IPS-15b (cell line): Measurements from ENCODE around the gene PCSK5.
"Not testable (repeated sequence)": the region's sequence is repeated elsewhere in the genome, so short reads cannot be mapped to it uniquely, and the experiment has no call there.

ENCODE experiments used
- H3K27me3 ChIP-seq: one replicate; pipeline ENCODE4 v1.6.1; 2013; ENCODE audit warnings: low read length; ENCODE audit not compliant: control insufficient read depth, insufficient read depth
- H3K36me3 ChIP-seq: one replicate; pipeline ENCODE4 v1.6.1; 2013; ENCODE audit warnings: low read length; ENCODE audit not compliant: control insufficient read depth, insufficient read depth
- H3K4me1 ChIP-seq: one replicate; pipeline ENCODE4 v1.6.1; 2013; ENCODE audit warnings: mild to moderate bottlenecking, low read length; ENCODE audit not compliant: control insufficient read depth, insufficient read depth
- H3K4me3 ChIP-seq: one replicate; pipeline ENCODE4 v1.5.1; 2013; ENCODE audit warnings: low read depth, low read length
- H3K9ac ChIP-seq: one replicate; pipeline ENCODE4 v1.6.1; 2013; ENCODE audit warnings: low read depth, mild to moderate bottlenecking, low read length
- H3K9me3 ChIP-seq: one replicate; pipeline ENCODE4 v1.6.1; 2013; ENCODE audit warnings: mild to moderate bottlenecking, low read length; ENCODE audit not compliant: control insufficient read depth, insufficient read depth

The PCSK5 gene

DNA sequence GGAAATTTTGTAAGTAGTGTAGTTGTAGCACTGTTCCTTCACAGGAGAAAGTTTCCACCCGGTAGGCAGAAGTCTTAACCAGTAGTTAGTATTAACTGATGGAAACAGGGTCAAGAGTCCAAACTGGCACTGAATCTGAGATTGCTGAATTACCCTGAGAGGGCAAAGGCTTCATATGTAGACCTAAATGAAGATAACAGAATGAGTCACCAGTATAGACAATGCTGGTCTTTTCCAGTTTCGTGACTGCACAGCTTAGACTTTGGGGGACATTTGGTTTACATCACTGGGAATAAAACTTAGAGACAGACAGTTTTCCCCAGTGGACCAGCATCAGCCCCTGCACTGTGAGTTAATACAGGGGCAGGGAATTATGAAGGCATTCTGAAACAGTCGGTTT is 60.5 kb downstream of the PCSK5 start:
- no peaks in the 10 kb centered on the region for H3K36me3 ChIP-seq
- no peaks in the 10 kb centered on the region for H3K9me3 ChIP-seq
- H3K4me1 ChIP-seq, result no peaks in the 10 kb centered on the region
- H3K4me3 ChIP-seq, result no peak overlapping the region
- no peaks in the 10 kb centered on the region for H3K27me3 ChIP-seq
- H3K9ac ChIP-seq, result no peak overlapping the region

DNA sequence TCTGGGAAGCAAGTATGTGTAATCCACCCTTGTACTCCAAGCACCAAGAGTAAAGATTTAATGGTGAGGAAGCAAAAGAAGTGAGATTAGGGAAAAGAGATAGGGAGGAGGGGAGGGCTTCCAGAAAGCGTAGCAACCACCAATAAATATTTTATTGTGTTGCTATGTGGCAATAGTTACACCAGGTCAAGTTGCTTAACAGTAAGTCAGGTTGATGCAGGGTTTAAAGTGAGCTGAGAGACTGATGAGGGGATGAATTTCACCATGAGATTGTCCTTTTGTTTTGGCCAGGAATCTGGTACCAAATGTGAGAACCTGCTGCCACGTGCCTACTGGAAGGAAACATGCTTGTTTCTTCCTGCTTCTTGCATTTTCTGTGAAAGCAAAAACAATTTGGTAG is 62.7 kb downstream of the PCSK5 start:
- Histone ChIP-seq H3K9ac (no peak overlapping the region), H3K4me3 (no peak overlapping the region)

DNA sequence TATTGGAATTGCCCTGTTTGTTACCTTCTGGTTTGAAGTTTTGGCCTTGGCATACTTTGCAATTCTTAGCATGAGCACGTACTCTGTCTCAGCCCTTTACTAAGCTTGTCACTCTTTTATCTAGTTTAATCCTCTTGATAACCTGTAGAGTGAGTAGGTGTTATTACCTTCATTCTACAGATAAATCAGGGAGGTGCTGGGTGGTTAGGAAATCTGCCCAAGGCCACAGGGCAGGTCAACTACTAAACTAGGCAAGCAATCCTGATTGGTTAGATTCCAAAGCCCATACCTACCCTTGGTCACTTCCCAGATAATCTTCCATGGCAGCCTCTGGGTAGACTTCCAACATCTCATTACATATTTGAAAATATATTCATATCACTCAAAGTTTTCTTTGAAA is 65.7 kb downstream of the PCSK5 start:
- Histone ChIP-seq H3K4me3 (no peak overlapping the region), H3K9ac (no peak overlapping the region), H3K27me3 (no peaks in the 10 kb centered on the region), H3K9me3 (no peaks in the 10 kb centered on the region), H3K36me3 (no peaks in the 10 kb centered on the region), H3K4me1 (no peaks in the 10 kb centered on the region)

More for the DNA sequence above, 62.7 kb downstream of the PCSK5 start:
- no peaks in the 10 kb centered on the region for H3K36me3 ChIP-seq
- no peaks in the 10 kb centered on the region for H3K9me3 ChIP-seq
- no peaks in the 10 kb centered on the region for H3K4me1 ChIP-seq
- H3K27me3 ChIP-seq, result no peaks in the 10 kb centered on the region

DNA sequence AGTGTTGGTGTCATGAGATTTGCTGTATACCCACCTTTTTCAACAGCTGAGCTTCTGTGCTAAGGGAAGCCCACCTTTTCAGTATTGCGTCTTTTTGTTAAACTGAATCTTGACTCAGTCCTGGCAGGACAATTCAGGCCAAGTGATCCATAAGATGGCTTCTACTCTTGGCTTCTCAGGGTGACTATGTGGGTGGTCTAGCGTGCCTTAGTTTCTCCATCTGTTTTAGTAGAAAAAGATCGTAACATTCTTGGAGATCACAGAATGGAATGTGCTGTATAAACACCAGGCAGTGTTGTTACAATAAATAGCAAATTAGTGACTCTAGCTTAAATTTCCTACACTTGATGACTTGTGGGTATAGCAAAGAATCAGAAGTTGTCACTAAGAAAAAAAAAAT is 66.6 kb downstream of the PCSK5 start:
- Histone ChIP-seq H3K9me3 (no peaks in the 10 kb centered on the region), H3K9ac (no peak overlapping the region), H3K36me3 (no peaks in the 10 kb centered on the region), H3K4me3 (no peak overlapping the region), H3K27me3 (no peaks in the 10 kb centered on the region), H3K4me1 (no peaks in the 10 kb centered on the region)

DNA sequence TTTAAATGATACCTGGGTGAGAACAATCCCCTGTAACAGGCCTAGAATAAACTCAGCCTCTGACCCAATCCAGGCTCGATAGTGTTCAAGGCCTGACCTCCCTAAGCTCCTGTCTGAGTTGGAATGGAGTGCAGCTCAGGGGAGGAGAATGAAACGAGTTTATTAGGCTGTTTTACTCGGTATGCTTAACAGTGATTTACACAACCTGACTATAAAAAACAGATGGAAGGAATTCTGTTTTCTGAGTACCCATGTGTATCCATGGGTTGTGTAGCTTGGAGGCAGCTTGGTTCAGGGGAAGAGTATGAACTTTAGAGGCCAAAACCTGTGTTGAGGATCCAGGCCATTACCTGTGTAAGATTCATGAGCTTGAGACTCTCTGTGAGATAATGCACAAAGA is 67.8 kb downstream of the PCSK5 start:
- Histone ChIP-seq H3K4me1 (no peaks in the 10 kb centered on the region), H3K9me3 (no peaks in the 10 kb centered on the region), H3K9ac (no peak overlapping the region), H3K36me3 (no peaks in the 10 kb centered on the region), H3K27me3 (no peaks in the 10 kb centered on the region), H3K4me3 (no peak overlapping the region)

DNA sequence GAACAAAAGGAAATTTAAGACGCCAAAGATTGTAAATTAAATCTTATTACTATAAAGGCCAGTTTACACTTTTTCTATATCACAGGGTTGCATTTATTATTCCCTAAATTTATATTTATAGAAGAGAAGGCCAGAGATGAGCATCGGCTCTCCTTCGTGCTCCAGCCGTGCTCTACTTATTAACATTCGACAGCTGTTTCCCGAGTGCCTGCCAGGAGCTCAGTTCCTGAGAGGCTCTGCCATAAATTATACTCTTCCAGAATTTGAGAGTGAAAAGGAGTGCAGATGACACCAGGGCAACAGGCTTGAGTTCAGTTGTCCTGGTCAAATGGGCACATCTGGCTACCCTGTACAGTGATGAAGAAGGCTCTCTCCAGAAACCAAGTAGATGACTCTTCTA is 70.1 kb downstream of the PCSK5 start:
- Histone ChIP-seq H3K9ac (no peak overlapping the region), H3K36me3 (no peaks in the 10 kb centered on the region), H3K9me3 (no peaks in the 10 kb centered on the region), H3K4me3 (no peak overlapping the region), H3K4me1 (no peaks in the 10 kb centered on the region), H3K27me3 (no peaks in the 10 kb centered on the region)

DNA sequence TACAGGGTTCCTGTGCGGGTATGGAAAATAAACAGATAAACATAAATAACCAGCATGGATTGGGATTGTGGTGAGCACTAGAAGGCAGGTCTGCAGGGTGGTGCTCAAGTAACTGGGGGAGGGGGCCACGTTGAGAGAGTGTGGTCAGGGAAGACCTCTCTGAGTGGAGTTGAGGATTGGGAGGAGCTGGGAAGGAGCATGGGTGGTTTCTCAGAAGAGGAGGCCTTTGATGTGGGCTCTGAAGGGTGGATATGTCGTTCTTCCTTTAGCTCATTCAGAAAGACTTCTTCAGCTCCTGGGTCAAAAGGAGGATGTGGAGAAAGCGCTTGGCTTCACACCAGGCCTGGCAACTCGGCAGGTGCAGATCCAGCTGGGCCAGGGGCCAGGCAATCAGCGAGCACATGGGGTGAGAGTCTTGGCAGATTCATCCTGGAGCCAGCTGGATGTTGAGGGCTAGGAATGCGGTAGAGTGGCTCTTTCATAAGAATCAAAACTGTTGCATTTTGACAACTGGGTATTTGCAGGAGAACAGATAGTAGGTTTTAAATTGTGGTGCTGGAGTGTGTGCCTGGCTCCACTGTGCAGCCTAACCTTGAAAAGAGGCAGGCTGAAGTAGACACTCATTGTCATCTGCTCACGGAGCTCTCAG is 71.7 kb downstream of the PCSK5 start:
- no peak overlapping the region for H3K9ac ChIP-seq
- H3K27me3 ChIP-seq, result no peaks in the 10 kb centered on the region
- H3K4me1 ChIP-seq, result no peaks in the 10 kb centered on the region
- no peaks in the 10 kb centered on the region for H3K9me3 ChIP-seq
- no peak overlapping the region for H3K4me3 ChIP-seq
- no peaks in the 10 kb centered on the region for H3K36me3 ChIP-seq

DNA sequence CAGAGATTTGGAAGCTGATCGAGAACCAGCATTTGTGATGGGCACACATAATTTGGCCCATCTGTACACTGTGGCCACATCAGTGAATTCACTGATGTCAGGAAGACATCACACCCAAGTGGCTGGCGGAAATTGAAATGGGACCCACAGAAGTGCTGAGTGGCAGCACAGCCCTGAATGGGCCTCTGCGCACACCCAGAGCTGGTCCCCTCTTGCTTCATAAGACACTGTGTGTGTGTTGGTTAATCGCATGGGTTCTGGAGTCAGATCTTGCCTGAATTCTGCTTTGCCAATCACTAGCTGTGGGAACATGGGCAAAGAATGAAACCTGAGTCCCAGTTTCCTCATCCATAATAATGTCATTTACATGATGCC is 72.2 kb downstream of the PCSK5 start:
- Histone ChIP-seq H3K36me3 (no peaks in the 10 kb centered on the region), H3K9me3 (no peaks in the 10 kb centered on the region), H3K4me1 (no peaks in the 10 kb centered on the region), H3K27me3 (no peaks in the 10 kb centered on the region), H3K9ac (no peak overlapping the region), H3K4me3 (no peak overlapping the region)

DNA sequence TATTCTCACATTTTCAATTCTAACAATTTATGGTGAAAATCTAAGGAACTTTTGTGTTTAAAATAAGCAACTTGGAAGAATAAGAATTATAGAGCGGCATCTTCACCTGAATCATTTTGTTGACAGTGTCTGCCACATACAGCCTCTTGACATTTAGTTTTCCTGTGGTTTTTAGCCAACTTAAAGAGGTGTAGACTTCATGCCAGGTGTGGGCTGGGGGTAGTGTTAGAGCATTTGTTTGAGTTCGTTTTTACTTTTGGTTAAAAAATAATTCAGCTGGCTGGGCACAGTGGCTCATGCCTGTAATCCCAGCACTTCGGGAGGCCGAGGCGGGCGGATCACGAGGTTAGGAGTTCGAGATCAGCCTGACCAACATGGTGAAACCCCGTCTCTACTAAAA is 72.8 kb downstream of the PCSK5 start:
- not testable (repeated sequence) for H3K4me3 ChIP-seq

DNA sequence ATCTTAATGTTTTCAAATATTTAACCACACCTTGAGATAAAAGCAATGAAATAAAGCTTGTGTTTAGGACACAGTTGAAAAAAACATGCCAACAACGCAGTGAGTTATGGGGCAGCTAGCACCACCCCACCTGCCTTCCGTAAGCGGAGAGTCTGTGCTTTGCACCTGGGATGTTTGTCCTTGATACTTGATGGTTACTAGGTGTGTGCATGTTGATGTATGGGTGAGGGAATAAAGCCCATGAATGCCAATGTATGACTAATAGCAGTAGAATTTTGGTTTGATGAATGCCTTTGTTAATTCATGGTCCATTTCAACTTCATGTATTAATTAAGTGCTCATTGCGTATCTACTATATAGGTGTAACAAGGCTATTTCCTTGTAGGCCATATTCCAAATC is 74.0 kb downstream of the PCSK5 start:
- Histone ChIP-seq H3K27me3 (no peaks in the 10 kb centered on the region), H3K36me3 (no peaks in the 10 kb centered on the region), H3K4me3 (no peak overlapping the region), H3K9ac (no peak overlapping the region), H3K4me1 (no peaks in the 10 kb centered on the region), H3K9me3 (no peaks in the 10 kb centered on the region)

More for the DNA sequence above, 72.8 kb downstream of the PCSK5 start:
- H3K9me3 ChIP-seq, H3K9ac ChIP-seq, H3K36me3 ChIP-seq, H3K4me1 ChIP-seq, H3K27me3 ChIP-seq: not testable (repeated sequence)

DNA sequence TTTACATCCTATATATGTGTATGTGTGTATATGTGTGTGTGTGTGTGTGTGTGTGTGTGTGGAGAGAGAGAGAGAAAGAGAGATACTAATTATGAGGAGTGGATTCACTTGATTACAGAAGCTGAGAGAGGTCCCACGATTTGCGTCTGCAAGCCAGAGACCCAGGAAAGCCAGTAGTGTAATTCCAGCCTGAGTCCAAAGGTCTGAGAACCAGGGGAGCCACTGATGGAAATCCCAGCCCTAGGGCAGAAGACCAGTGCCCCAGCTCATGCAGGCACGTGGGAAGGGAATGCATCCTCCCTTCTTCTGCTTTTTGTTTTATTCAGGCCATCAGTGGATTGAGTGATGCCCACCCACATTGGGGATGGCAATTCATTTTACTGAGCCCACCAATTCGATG is 74.8 kb downstream of the PCSK5 start:
- no peak overlapping the region for H3K9ac ChIP-seq
- H3K36me3 ChIP-seq, result no peaks in the 10 kb centered on the region
- H3K27me3 ChIP-seq, result no peaks in the 10 kb centered on the region
- no peaks in the 10 kb centered on the region for H3K9me3 ChIP-seq
- H3K4me3 ChIP-seq, result no peak overlapping the region
- no peaks in the 10 kb centered on the region for H3K4me1 ChIP-seq

DNA sequence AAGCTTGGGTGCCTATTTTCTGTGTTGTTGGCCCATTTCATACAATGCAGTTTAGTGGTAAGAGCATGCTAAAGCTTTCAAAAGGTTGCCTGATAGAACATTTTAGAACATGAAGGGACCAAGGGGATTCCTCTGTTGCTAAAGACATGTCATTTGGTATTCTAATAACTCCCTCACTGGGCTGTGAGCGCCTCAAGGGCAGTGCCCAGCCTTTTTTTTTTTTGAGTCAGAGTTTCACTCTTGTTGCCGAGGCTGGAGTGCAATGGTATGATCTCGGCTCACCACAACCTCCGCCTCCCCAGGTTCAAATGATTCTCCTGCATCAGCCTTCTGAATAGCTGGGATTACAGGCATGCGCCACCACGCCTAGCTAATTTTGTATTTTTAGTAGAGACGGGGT is 77.1 kb downstream of the PCSK5 start:
- no peaks in the 10 kb centered on the region for H3K9me3 ChIP-seq

More for the DNA sequence above, 77.1 kb downstream of the PCSK5 start:
- H3K36me3 ChIP-seq, result no peaks in the 10 kb centered on the region
- no peaks in the 10 kb centered on the region for H3K4me1 ChIP-seq
- no peak overlapping the region for H3K9ac ChIP-seq
- no peaks in the 10 kb centered on the region for H3K27me3 ChIP-seq
- no peak overlapping the region for H3K4me3 ChIP-seq
